ENCODE measurements around the gene CLPTM1L.

- TF ChIP-seq, protein P1, sequence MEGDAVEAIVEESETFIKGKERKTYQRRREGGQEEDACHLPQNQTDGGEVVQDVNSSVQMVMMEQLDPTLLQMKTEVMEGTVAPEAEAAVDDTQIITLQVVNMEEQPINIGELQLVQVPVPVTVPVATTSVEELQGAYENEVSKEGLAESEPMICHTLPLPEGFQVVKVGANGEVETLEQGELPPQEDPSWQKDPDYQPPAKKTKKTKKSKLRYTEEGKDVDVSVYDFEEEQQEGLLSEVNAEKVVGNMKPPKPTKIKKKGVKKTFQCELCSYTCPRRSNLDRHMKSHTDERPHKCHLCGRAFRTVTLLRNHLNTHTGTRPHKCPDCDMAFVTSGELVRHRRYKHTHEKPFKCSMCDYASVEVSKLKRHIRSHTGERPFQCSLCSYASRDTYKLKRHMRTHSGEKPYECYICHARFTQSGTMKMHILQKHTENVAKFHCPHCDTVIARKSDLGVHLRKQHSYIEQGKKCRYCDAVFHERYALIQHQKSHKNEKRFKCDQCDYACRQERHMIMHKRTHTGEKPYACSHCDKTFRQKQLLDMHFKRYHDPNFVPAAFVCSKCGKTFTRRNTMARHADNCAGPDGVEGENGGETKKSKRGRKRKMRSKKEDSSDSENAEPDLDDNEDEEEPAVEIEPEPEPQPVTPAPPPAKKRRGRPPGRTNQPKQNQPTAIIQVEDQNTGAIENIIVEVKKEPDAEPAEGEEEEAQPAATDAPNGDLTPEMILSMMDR (IDR thresholded peaks at IDR 0.05): no peak
- TF ChIP-seq POLR2A (IDR thresholded peaks at IDR 0.05): no peak
These were observed 74.5 kb downstream of the CLPTM1L start for GRCh38 chr5:1270426-1270825.

Measured in tibial nerve (tissue), 3 donors.